K562 (cell line): ENCODE results near the gene WBP1. TPM values are rescaled to one million over a fixed set of nuclear protein-coding genes. Genes with fewer than 3 reads are reported as not detected.

Experiments used
- BRD4 ChIP-seq: fragments of 200-600 bp; sonication (generic); IDR thresholded peaks from 2 replicates; pipeline ENCODE4 v1.6.1; 2017; ENCODE audit warnings: inconsistent platforms
- CTBP1 ChIP-seq: fragments of 450-650 bp; IDR thresholded peaks from 2 replicates; pipeline ENCODE4 v1.6.1; 2016; ENCODE audit warnings: borderline replicate concordance
- FOXJ2 ChIP-seq: fragments of 200-800 bp; sonication (Bioruptor generic); IDR thresholded peaks from 2 replicates; pipeline ENCODE4 v1.6.1; 2016; ENCODE audit warnings: missing genetic modification characterization, missing compliant biosample characterization
- ZFX ChIP-seq: sonication (generic); formaldehyde crosslinking; IDR thresholded peaks from 2 replicates; pipeline ENCODE4 v1.8.0; 2022; ENCODE audit warnings: mild to moderate bottlenecking, missing genetic modification reagents, moderate library complexity
- ZNF311 ChIP-seq: fragments of 250-450 bp; sonication (Bioruptor Pico); IDR thresholded peaks from 2 replicates; pipeline ENCODE4 v1.4.0; 2020; ENCODE audit warnings: mild to moderate bottlenecking, moderate library complexity
- ZNF561 ChIP-seq: fragments of 450-650 bp; formaldehyde crosslinking; conservative IDR thresholded peaks from 2 replicates; pipeline ENCODE4 v1.4.0; 2020; ENCODE audit warnings: mild to moderate bottlenecking, moderate library complexity
- polyA plus RNA-seq, 8 experiments: library from polyadenylated mRNA; depleted of rRNA in 4 of 8; stranded (reverse) in 5 of 8; unstranded in 3 of 8; fragments of >200 nt; fragmentation: Nextera tagmentation in 2 of 8; fragmentation: Illumina TruSeq in 1 of 8; extraction: Ambion mirVana in 2 of 8; extraction: Trizol in 1 of 8; gene quantifications; 2 replicates each; pipeline versions ENCODE4 v1.2.1 to v1.2.3, GENCODE V29; 2011 to 2014; ENCODE audit warnings: inconsistent platforms in 1 of 8, missing spikeins in 1 of 8
- total RNA-seq, 7 experiments: library from RNA; depleted of rRNA in 6 of 7; stranded (reverse); fragments of >200 nt in 6 of 7; fragmentation: Illumina TruSeq in 2 of 7; extraction: Trizol in 2 of 7; gene quantifications; 2 replicates each; pipeline versions ENCODE4 v1.2.1 to v1.2.3, GENCODE V29; 2011 to 2021; ENCODE audit warnings: low replicate concordance in 1 of 7
- TF ChIP-seq, protein P1 (sequence below): fragments of 450-650 bp; IDR thresholded peaks from 2 replicates; pipeline ENCODE4 v1.6.1; 2014; ENCODE audit warnings: low read depth, mild to moderate bottlenecking, moderate library complexity, borderline replicate concordance
- TF ChIP-seq, protein P2 (sequence below), 2 experiments: IDR thresholded peaks; 2 replicates each; pipeline ENCODE4 v1.6.1; 2012; ENCODE audit warnings: improper control_type of control experiment in 2 of 2, low read depth in 2 of 2, low read length in 2 of 2, borderline replicate concordance in 1 of 2
- TF ChIP-seq, protein P3 (sequence below): fragments of 200-400 bp; formaldehyde crosslinking; IDR thresholded peaks from 2 replicates; pipeline ENCODE4 v1.6.1; 2017; ENCODE audit warnings: mild to moderate bottlenecking, low read depth, low read length, moderate library complexity
- TF ChIP-seq, protein P4 (sequence below): fragments of 200-800 bp; sonication (Bioruptor generic); IDR thresholded peaks from 2 replicates; pipeline ENCODE4 v1.6.1; 2017; ENCODE audit warnings: missing genetic modification characterization, missing compliant biosample characterization
- TF ChIP-seq, protein P5 (sequence below): IDR thresholded peaks from 2 replicates; pipeline ENCODE4 v1.6.1; 2011; ENCODE audit warnings: borderline replicate concordance, low read depth, mild to moderate bottlenecking, moderate library complexity, low read length; ENCODE audit not compliant: insufficient read depth, poor library complexity, severe bottlenecking
- TF ChIP-seq, protein P6 (sequence below): fragments of 450-650 bp; formaldehyde crosslinking; IDR thresholded peaks from 2 replicates; pipeline ENCODE4 v1.4.0; 2022; ENCODE audit warnings: mild to moderate bottlenecking, moderate library complexity
- TF ChIP-seq, protein P7 (sequence below): fragments of 200-800 bp; sonication (Bioruptor generic); IDR thresholded peaks from 2 replicates; pipeline ENCODE4 v1.6.1; 2017; ENCODE audit warnings: missing genetic modification characterization, missing compliant biosample characterization

The WBP1 gene
- total and polyA plus RNA-seq, 9 of the 15 experiments (the other 6 are each of a cell fraction or from before 2014, with no cell fraction given) = 1.9 to 27.7 (median 14.2) TPM

DNA sequence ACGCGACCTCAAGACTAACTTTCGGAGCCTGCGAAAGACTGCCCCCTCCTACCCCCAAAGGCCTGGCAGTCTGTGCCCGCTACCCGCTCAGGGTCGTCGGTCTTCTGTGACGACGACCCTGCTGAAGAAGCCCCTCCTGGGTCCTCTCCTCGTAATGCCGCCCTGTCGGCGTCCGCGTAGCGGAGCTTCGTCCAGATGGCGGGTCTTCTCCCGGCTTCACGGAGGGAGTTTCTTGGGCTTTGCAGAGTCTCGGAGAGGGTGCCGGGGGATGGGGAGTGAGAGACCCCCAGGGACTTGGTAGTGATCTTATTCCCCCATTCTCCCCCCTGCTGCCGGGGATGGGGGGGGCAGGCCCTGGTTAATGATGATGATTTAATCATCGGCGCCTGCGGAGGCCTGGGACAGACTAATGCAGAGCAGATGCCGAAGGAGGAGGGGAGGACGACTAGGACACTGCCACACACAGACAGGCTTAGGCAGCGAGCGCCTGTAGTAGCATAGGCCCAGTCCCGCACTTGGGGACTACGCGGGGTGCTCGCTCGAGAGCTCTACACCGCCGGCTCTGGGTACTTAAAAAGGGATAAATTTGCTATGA lies 49.8 kb downstream of the WBP1 start (continued):
- peak; percentile 11; the same call in 1 of the 2 replicates for TF ChIP-seq CTBP1
- TF ChIP-seq, protein P1, sequence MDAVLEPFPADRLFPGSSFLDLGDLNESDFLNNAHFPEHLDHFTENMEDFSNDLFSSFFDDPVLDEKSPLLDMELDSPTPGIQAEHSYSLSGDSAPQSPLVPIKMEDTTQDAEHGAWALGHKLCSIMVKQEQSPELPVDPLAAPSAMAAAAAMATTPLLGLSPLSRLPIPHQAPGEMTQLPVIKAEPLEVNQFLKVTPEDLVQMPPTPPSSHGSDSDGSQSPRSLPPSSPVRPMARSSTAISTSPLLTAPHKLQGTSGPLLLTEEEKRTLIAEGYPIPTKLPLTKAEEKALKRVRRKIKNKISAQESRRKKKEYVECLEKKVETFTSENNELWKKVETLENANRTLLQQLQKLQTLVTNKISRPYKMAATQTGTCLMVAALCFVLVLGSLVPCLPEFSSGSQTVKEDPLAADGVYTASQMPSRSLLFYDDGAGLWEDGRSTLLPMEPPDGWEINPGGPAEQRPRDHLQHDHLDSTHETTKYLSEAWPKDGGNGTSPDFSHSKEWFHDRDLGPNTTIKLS = peak; percentile 14; the same call in 1 of the 2 replicates
- TF ChIP-seq, protein P2, sequence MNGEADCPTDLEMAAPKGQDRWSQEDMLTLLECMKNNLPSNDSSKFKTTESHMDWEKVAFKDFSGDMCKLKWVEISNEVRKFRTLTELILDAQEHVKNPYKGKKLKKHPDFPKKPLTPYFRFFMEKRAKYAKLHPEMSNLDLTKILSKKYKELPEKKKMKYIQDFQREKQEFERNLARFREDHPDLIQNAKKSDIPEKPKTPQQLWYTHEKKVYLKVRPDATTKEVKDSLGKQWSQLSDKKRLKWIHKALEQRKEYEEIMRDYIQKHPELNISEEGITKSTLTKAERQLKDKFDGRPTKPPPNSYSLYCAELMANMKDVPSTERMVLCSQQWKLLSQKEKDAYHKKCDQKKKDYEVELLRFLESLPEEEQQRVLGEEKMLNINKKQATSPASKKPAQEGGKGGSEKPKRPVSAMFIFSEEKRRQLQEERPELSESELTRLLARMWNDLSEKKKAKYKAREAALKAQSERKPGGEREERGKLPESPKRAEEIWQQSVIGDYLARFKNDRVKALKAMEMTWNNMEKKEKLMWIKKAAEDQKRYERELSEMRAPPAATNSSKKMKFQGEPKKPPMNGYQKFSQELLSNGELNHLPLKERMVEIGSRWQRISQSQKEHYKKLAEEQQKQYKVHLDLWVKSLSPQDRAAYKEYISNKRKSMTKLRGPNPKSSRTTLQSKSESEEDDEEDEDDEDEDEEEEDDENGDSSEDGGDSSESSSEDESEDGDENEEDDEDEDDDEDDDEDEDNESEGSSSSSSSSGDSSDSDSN (IDR thresholded peaks at IDR 0.05; ENCODE audit: borderline replicate concordance in 1 of 2, low read depth in 2 of 2, low read length in 2 of 2) = 0 out of 4 replicates have a peak, but pooled peaks have one; percentile 25 to 45
- TF ChIP-seq, protein P3, sequence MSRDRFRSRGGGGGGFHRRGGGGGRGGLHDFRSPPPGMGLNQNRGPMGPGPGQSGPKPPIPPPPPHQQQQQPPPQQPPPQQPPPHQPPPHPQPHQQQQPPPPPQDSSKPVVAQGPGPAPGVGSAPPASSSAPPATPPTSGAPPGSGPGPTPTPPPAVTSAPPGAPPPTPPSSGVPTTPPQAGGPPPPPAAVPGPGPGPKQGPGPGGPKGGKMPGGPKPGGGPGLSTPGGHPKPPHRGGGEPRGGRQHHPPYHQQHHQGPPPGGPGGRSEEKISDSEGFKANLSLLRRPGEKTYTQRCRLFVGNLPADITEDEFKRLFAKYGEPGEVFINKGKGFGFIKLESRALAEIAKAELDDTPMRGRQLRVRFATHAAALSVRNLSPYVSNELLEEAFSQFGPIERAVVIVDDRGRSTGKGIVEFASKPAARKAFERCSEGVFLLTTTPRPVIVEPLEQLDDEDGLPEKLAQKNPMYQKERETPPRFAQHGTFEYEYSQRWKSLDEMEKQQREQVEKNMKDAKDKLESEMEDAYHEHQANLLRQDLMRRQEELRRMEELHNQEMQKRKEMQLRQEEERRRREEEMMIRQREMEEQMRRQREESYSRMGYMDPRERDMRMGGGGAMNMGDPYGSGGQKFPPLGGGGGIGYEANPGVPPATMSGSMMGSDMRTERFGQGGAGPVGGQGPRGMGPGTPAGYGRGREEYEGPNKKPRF = no peak
- no peak for TF ChIP-seq FOXJ2
- 0 out of 2 replicates have a peak, but pooled peaks have one; percentile 62 for TF ChIP-seq BRD4
- TF ChIP-seq, protein P4, sequence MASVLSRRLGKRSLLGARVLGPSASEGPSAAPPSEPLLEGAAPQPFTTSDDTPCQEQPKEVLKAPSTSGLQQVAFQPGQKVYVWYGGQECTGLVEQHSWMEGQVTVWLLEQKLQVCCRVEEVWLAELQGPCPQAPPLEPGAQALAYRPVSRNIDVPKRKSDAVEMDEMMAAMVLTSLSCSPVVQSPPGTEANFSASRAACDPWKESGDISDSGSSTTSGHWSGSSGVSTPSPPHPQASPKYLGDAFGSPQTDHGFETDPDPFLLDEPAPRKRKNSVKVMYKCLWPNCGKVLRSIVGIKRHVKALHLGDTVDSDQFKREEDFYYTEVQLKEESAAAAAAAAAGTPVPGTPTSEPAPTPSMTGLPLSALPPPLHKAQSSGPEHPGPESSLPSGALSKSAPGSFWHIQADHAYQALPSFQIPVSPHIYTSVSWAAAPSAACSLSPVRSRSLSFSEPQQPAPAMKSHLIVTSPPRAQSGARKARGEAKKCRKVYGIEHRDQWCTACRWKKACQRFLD (CRISPR knock-in tag) = peak; percentile 78; the same call in 1 of the 2 replicates
- peak; percentile 93 for TF ChIP-seq ZFX (CRISPR knock-in tag)
- no peak for TF ChIP-seq ZNF311 (CRISPR knock-in tag)
- TF ChIP-seq ZNF561 (CRISPR knock-in tag) = no peak
- TF ChIP-seq, protein P5, sequence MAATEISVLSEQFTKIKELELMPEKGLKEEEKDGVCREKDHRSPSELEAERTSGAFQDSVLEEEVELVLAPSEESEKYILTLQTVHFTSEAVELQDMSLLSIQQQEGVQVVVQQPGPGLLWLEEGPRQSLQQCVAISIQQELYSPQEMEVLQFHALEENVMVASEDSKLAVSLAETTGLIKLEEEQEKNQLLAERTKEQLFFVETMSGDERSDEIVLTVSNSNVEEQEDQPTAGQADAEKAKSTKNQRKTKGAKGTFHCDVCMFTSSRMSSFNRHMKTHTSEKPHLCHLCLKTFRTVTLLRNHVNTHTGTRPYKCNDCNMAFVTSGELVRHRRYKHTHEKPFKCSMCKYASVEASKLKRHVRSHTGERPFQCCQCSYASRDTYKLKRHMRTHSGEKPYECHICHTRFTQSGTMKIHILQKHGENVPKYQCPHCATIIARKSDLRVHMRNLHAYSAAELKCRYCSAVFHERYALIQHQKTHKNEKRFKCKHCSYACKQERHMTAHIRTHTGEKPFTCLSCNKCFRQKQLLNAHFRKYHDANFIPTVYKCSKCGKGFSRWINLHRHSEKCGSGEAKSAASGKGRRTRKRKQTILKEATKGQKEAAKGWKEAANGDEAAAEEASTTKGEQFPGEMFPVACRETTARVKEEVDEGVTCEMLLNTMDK = no peak
- TF ChIP-seq, protein P6, sequence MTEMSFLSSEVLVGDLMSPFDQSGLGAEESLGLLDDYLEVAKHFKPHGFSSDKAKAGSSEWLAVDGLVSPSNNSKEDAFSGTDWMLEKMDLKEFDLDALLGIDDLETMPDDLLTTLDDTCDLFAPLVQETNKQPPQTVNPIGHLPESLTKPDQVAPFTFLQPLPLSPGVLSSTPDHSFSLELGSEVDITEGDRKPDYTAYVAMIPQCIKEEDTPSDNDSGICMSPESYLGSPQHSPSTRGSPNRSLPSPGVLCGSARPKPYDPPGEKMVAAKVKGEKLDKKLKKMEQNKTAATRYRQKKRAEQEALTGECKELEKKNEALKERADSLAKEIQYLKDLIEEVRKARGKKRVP = no peak
- TF ChIP-seq, protein P7, sequence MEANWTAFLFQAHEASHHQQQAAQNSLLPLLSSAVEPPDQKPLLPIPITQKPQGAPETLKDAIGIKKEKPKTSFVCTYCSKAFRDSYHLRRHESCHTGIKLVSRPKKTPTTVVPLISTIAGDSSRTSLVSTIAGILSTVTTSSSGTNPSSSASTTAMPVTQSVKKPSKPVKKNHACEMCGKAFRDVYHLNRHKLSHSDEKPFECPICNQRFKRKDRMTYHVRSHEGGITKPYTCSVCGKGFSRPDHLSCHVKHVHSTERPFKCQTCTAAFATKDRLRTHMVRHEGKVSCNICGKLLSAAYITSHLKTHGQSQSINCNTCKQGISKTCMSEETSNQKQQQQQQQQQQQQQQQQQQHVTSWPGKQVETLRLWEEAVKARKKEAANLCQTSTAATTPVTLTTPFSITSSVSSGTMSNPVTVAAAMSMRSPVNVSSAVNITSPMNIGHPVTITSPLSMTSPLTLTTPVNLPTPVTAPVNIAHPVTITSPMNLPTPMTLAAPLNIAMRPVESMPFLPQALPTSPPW = peak; percentile 38
